PFSK-1 (cell line): ENCODE data around the gene TBPL1.

ENCODE experiments used
- FOXP2 ChIP-seq: optimal IDR thresholded peaks from 2 replicates; pipeline ENCODE3; 2011; ENCODE audit warnings: borderline replicate concordance, control low read depth, inconsistent platforms; ENCODE audit not compliant: insufficient read depth; ENCODE audit errors: extremely low read length, extremely low read depth
- POLR2AphosphoS5 ChIP-seq: IDR thresholded peaks from 2 replicates; pipeline ENCODE4 v1.6.1; 2012; ENCODE audit warnings: low read depth, mild to moderate bottlenecking, control low read depth, low read length, moderate library complexity
- REST ChIP-seq, 2 experiments: IDR thresholded peaks; 2 replicates each; pipeline versions ENCODE4 v1.6.1 to v1.8.0; 2011 to 2012; ENCODE audit warnings: low read depth in 2 of 2, low read length in 2 of 2, control low read depth in 1 of 2, inconsistent platforms in 1 of 2, mild to moderate bottlenecking in 1 of 2, moderate library complexity in 1 of 2; ENCODE audit not compliant: insufficient read depth in 1 of 2
- SIN3A ChIP-seq: IDR thresholded peaks from 2 replicates; pipeline ENCODE4 v1.6.1; 2012; ENCODE audit warnings: mild to moderate bottlenecking, low read length, moderate library complexity, borderline replicate concordance; ENCODE audit not compliant: insufficient read depth
- TAF1 ChIP-seq: IDR thresholded peaks from 2 replicates; pipeline ENCODE4 v1.6.1; 2012; ENCODE audit warnings: low read length, control low read depth, borderline replicate concordance; ENCODE audit not compliant: insufficient read depth

The TBPL1 gene

GRCh38 chr6:134035823-134036296 lies 82.8 kb downstream of the TBPL1 start:
- TF ChIP-seq TAF1 (no peak), FOXP2 (no peak), SIN3A (no peak), REST (IDR thresholded peaks at IDR 0.05; ENCODE audit: insufficient read depth in 1 of 2, low read depth in 2 of 2, low read length in 2 of 2) (no peak), POLR2AphosphoS5 (no peak)

- TF ChIP-seq REST (IDR thresholded peaks at IDR 0.05; ENCODE audit: insufficient read depth in 1 of 2, low read depth in 2 of 2, low read length in 2 of 2): no peak
- no peak for TF ChIP-seq FOXP2
- TF ChIP-seq TAF1: no peak
- no peak for TF ChIP-seq POLR2AphosphoS5
- no peak for TF ChIP-seq SIN3A
Measured at GRCh38 chr6:134039116-134039515, 86.1 kb downstream of the TBPL1 start.
